MM.1S (cell line): ENCODE measurements around the gene CACNG7.

Experiments used
- DNase-seq: peaks from one replicate; pipeline ENCODE4 v3.0.0-alpha.2; 2015
- H2AFZ ChIP-seq: fragments of 300-600 bp; sonication (generic); 2 replicates; pipeline ENCODE4 v1.6.0; 2016; ENCODE audit warnings: antibody characterized with exemption, low read length
- H3F3A ChIP-seq: fragments of 300-600 bp; sonication (generic); 2 replicates; pipeline ENCODE4 v1.6.1; 2016; ENCODE audit warnings: mild to moderate bottlenecking, antibody characterized with exemption, low read length, moderate library complexity, mixed read lengths; ENCODE audit not compliant: insufficient read depth
- H3K27ac ChIP-seq: fragments of 300-600 bp; sonication (generic); 2 replicates; pipeline ENCODE4 v1.5.1; 2016; ENCODE audit warnings: mild to moderate bottlenecking, low read length
- H3K27me3 ChIP-seq: fragments of 300-600 bp; sonication (generic); replicated peaks from 2 replicates; pipeline ENCODE4 v1.6.0; 2016; ENCODE audit warnings: low read length; ENCODE audit not compliant: insufficient read depth
- H3K36me3 ChIP-seq: fragments of 300-600 bp; sonication (generic); replicated peaks from 2 replicates; pipeline ENCODE4 v1.6.1; 2016; ENCODE audit warnings: mild to moderate bottlenecking, low read length, mixed read lengths; ENCODE audit not compliant: insufficient read depth
- H3K4me1 ChIP-seq: fragments of 300-600 bp; sonication (generic); 2 replicates; pipeline ENCODE4 v1.6.1; 2016; ENCODE audit warnings: low read length, mixed read lengths
- H3K4me2 ChIP-seq: fragments of 300-600 bp; sonication (generic); 2 replicates; pipeline ENCODE4 v1.6.0; 2016; ENCODE audit warnings: low read depth, low read length
- H3K4me3 ChIP-seq: fragments of 300-600 bp; sonication (generic); 2 replicates; pipeline ENCODE4 v1.5.1; 2016; ENCODE audit warnings: low read length, mixed read lengths
- H3K79me2 ChIP-seq: fragments of 300-600 bp; sonication (generic); 2 replicates; pipeline ENCODE4 v1.6.1; 2016; ENCODE audit warnings: mixed run types, low read length, mixed read lengths
- H3K9ac ChIP-seq: fragments of 300-600 bp; sonication (generic); 2 replicates; pipeline ENCODE4 v1.6.1; 2016; ENCODE audit warnings: low read length, mixed read lengths
- H3K9me2 ChIP-seq: fragments of 300-600 bp; sonication (generic); replicated peaks from 2 replicates; pipeline ENCODE4 v1.6.1; 2016; ENCODE audit warnings: mild to moderate bottlenecking, low read length, mixed read lengths; ENCODE audit not compliant: insufficient read depth
- H3K9me3 ChIP-seq: fragments of 300-600 bp; sonication (generic); replicated peaks from 2 replicates; pipeline ENCODE4 v1.6.1; 2016; ENCODE audit warnings: mild to moderate bottlenecking, low read length, mixed read lengths; ENCODE audit not compliant: insufficient read depth
- H4K20me1 ChIP-seq: fragments of 300-600 bp; sonication (generic); 2 replicates; pipeline ENCODE4 v1.6.1; 2016; ENCODE audit warnings: mild to moderate bottlenecking, low read length, moderate library complexity, mixed read lengths; ENCODE audit not compliant: insufficient read depth
- EZH2 ChIP-seq: fragments of 300-600 bp; sonication (generic); optimal IDR thresholded peaks from 2 replicates; pipeline ENCODE3; 2017; ENCODE audit warnings: low read depth, mild to moderate bottlenecking, antibody characterized with exemption, low read length, mixed read lengths
- EZH2phosphoT487 ChIP-seq: fragments of 300-600 bp; sonication (generic); IDR thresholded peaks from 2 replicates; pipeline ENCODE4 v1.6.1; 2018; ENCODE audit warnings: antibody characterized with exemption, low read length
- TF ChIP-seq, protein P1 (sequence below): fragments of 300-600 bp; sonication (generic); IDR thresholded peaks from 2 replicates; pipeline ENCODE4 v1.5.1; 2016; ENCODE audit warnings: antibody characterized with exemption, low read length, mixed read lengths

The CACNG7 gene

GRCh38 chr19:53879140-53880081 is 29.7 kb upstream of the CACNG7 start:
- H3F3A ChIP-seq, result no peaks in the 10 kb centered on the region
- H2AFZ ChIP-seq, result no peak overlapping the region
- H3K9me3 ChIP-seq, result no peaks in the 10 kb centered on the region
- H3K4me3 ChIP-seq, result no peak overlapping the region
- H3K79me2 ChIP-seq, result no peaks in the 10 kb centered on the region
- peaks cover 12% of the 10 kb centered on the region for H3K27me3 ChIP-seq
- no peak overlapping the region for H3K27ac ChIP-seq
- no peaks in the 10 kb centered on the region for H3K36me3 ChIP-seq
- H3K4me2 ChIP-seq, result no peak overlapping the region
- no peaks in the 10 kb centered on the region for H3K4me1 ChIP-seq
- TF ChIP-seq EZH2 (no peak), EZH2phosphoT487 (no peak)
- TF ChIP-seq, protein P1, sequence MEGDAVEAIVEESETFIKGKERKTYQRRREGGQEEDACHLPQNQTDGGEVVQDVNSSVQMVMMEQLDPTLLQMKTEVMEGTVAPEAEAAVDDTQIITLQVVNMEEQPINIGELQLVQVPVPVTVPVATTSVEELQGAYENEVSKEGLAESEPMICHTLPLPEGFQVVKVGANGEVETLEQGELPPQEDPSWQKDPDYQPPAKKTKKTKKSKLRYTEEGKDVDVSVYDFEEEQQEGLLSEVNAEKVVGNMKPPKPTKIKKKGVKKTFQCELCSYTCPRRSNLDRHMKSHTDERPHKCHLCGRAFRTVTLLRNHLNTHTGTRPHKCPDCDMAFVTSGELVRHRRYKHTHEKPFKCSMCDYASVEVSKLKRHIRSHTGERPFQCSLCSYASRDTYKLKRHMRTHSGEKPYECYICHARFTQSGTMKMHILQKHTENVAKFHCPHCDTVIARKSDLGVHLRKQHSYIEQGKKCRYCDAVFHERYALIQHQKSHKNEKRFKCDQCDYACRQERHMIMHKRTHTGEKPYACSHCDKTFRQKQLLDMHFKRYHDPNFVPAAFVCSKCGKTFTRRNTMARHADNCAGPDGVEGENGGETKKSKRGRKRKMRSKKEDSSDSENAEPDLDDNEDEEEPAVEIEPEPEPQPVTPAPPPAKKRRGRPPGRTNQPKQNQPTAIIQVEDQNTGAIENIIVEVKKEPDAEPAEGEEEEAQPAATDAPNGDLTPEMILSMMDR, result no peak
- H3K9me2 ChIP-seq, result no peaks in the 10 kb centered on the region
- H3K9ac ChIP-seq, result no peak overlapping the region
- DNase-seq, result no peak
- H4K20me1 ChIP-seq, result no peaks in the 10 kb centered on the region

GRCh38 chr19:53880711-53881481 is 28.2 kb upstream of the CACNG7 start:
- Histone ChIP-seq H3K9me2 (no peaks in the 10 kb centered on the region), H3K4me2 (no peak overlapping the region), H3K79me2 (no peaks in the 10 kb centered on the region), H3K9ac (no peak overlapping the region), H3K4me1 (no peaks in the 10 kb centered on the region), H3K4me3 (no peak overlapping the region), H4K20me1 (no peaks in the 10 kb centered on the region), H3F3A (no peaks in the 10 kb centered on the region), H3K27ac (no peak overlapping the region), H3K27me3 (peaks cover 12% of the 10 kb centered on the region), H2AFZ (no peak overlapping the region), H3K36me3 (no peaks in the 10 kb centered on the region), H3K9me3 (no peaks in the 10 kb centered on the region)
- TF ChIP-seq EZH2, result no peak
- no peak for DNase-seq

GRCh38 chr19:53881482-53882390 is 27.3 kb upstream of the CACNG7 start, which contains the start of gene PRKCG:
Gene PRKCG, plus strand, starts transcription at chr19:53882197. Its CDS starts 298 bp downstream, at chr19:53882495.
- TF ChIP-seq EZH2phosphoT487 (no peak), EZH2 (no peak)
- TF ChIP-seq, protein P1, result no peak
- H3K79me2 ChIP-seq, result no peaks in the 10 kb centered on the region
- no peak within 1 kb of the TSS for H3K4me2 ChIP-seq
- H3K4me3 ChIP-seq, result no peak within 1 kb of the TSS
- no peaks in the 10 kb centered on the region for H3F3A ChIP-seq
- H3K9ac ChIP-seq, result no peak within 1 kb of the TSS
- H3K9me2 ChIP-seq, result no peaks in the 10 kb centered on the region
- no peaks in the 10 kb centered on the region for H3K4me1 ChIP-seq
- H3K27ac ChIP-seq, result no peak within 1 kb of the TSS
- no peak for DNase-seq
- peaks cover 12% of the 10 kb centered on the region for H3K27me3 ChIP-seq
- H2AFZ ChIP-seq, result no peak within 1 kb of the TSS
- H3K36me3 ChIP-seq, result no peaks in the 10 kb centered on the region
- no peaks in the 10 kb centered on the region for H4K20me1 ChIP-seq
- no peaks in the 10 kb centered on the region for H3K9me3 ChIP-seq
